Activated CD4-positive, alpha-beta T cell treated with anti-CD3 and anti-CD28 coated beads, Interleukin-2, amount 50 U/mL, for 4 hours (primary cell): Measurements from ENCODE around the gene ATP10B.
"Not testable (repeated sequence)": the region's sequence is repeated elsewhere in the genome, so short reads cannot be mapped to it uniquely, and the experiment has no call there.

Experiments used
- DNase-seq, 2 experiments: peaks; one replicate each; pipeline ENCODE4 v3.0.0-alpha.2; 2020

The ATP10B gene

GRCh38 chr5:160750938-160751657 is 100.9 kb downstream of the ATP10B start:
- no peak for DNase-seq

DNA sequence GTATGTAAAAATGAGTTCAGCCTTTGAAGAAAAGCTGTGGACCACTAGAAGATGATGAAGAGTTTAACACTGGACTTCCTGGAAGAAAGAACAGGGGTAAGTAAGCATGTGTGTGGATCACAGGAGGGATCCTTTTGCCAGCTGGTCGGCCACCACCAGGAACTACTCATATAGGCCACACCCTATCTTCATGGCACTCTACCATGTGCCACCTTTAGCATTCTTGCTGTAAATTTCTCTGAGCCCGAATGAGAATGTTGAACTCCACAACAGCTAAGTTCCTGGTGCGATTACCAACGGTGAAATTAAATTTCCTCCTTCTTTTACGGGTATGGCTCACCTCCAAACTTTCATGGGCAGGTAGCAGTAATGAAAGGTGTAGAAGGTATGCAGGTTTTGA is 102.3 kb downstream of the ATP10B start:
- DNase-seq, result no peak

- DNase-seq, result no peak
Measured at GRCh38 chr5:160749026-160749425, 103.0 kb downstream of the ATP10B start.

DNA sequence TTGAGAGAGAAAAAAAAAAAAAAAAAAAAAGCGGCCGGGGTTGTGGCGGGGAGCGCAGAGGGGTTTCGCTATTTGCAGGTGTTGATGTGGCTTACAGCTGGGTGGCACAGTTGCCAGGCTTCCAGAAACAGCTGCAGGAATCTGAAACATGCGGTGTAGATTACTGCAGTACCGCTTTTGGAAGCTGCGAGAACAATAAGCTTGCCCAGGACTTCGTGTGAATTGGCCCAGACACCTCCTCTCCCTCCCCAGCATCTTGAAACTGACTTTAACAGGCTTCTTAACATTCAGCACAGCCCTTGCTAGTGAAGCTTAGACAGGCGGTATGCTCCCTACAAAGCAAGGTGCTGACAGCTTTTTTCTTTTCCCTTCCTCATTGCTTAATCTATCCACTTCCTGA is 104.0 kb downstream of the ATP10B start:
- DNase-seq, result no peak

GRCh38 chr5:160747559-160747958 is 104.5 kb downstream of the ATP10B start:
- no peak for DNase-seq

DNA sequence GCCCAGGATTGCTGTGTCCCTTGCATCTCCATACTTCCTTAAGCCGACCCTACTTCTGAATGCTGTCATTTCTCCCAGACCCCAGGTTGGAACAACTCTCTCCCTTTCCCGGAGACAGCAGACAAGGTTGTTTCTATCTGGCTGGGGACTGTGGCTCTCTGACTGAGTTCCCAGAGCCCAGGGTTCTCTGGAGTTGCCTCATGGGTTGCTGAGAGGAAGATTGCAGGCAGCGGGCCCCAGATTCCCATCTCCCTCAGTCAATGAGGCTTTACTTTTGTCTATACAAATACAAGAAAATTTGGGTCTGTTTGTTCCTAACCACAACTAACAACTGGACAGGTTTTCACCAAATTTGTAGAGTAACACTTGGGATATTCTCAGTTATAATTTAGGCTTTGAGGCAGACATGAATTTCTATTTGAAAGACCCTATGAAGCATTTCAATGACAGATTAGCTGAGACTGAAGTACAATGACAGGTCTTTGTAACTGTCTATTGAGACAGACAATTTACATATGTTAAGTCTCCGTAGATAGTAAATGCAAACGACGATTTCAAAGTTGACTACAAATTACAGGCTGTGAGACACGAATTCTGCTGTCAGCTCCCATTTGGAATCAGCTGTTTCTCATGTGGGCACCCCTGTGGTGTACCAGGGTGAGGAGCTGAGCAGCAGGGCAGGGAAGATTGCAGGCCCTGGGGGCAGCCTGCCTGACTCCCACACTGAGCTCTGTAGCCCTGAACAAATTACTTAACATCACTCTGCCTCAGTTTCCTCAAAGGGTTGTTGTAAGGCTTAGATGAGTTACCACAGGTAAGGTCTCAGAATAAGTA is 107.5 kb downstream of the ATP10B start:
- DNase-seq, result no peak

- DNase-seq, result no peak
Measured at GRCh38 chr5:160743027-160743426, 109.0 kb downstream of the ATP10B start.

- no peak for DNase-seq
Measured at GRCh38 chr5:160742446-160742845, 109.6 kb downstream of the ATP10B start.

- no peak for DNase-seq
Measured at GRCh38 chr5:160727296-160727997, 124.6 kb downstream of the ATP10B start.

DNA sequence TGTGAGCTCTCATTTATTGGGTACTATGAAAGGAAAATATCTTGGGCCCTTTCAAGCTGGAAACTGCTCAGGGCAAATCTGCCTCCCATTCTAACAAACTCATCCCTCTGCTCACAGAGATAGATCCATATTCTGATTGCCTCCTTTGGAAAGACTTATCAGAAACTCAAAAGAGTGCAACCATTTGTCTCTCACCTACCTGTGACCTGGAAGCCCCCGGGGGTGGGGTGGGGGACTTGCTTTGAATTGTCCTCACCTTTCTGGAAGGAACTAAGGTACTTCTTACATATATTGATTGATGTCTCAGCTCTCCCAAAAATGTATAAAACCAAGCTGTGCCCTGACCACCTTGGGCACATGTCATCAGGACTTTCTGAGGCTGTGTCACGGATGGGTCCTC is 125.3 kb downstream of the ATP10B start:
- no peak for DNase-seq

DNA sequence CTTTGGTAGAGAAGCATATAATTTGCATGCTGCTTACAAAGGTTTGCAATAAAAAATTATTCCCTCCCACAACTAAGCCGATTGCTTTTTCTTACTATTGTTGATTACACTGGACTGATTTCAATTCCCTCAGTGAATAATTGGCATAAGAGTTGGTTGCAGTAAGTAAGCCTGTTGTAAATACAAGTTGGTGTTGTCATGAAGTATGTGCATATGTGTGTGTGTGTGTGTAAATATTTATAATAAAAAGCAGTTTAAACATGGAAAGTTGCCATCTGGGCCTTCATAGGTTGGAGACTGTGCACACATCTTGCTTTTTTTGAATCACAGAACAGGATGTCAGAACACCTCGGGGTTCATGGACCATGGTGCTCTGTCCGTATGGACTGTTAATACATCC is 131.2 kb downstream of the ATP10B start:
- no peak for DNase-seq

GRCh38 chr5:160715508-160715907 is 136.5 kb downstream of the ATP10B start:
- not testable (repeated sequence) for DNase-seq

DNA sequence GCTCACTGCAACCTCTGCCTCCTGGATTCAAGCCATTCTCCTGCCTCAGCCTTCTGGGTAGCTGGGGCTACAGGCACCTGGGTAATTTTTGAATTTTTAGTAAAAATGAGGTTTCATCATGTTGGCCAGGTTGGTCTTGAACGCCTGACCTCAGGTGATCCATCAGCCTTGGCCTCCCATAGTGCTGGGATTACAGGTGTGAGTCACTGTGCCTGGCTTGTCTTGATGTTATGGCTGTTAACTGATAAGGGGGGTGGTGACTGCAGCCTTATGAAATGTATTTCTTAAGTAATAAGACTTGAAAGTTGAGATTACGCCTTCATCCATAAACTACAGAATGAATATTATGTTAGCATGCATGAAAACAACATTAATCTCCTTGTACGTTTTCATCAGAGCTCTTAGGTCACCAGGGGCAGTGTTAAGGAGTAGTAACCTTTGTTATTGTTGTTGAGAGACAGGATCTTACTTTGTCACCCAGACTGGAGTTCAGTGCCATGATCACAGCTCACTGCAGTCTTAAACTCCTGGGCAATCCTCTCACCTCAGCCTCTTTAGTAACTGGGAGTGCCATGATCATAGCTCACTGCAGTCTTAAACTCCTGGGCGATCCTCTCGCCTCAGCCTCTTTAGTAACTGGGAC is 148.3 kb downstream of the ATP10B start:
- no peak for DNase-seq

DNA sequence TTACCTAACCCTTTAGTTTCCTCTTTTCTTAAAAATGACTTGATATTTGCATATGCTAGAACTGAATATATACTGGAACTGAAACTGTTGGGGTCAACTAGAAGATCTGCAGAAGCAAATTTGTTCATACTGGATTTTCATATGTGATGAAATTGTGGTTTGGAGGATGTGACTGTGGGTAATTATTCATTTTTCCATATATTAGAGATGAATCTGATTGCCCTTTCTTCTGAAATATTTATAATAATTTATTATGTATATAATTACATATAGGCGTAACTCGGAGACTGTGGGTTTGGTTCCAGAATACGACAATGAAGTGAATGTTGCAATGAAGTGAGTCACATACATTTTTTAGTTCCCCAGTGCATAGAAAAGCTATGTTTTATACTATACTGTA is 149.1 kb downstream of the ATP10B start:
- DNase-seq, result no peak

DNA sequence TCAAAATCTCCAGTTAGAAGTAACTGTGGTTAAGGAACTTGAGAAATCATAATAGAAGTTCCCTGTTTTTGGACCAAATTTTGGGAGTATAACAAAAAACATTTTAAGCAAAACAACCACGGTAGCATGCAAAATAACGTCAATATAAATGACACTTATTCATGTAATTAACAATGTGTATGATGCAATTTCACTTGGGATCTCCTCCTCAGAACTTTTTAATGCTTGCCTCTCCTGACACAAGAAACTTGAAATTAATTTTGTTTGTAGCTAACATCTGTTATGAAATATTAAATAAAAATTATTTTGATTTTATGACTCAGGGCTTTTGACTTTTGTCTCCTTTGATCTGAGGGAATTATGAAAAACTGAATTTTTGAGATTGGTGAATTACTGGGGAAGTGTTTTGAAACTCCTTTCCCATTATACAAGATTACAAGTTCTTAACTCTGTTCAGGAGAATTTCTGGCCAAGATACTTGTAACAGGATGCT is 149.7 kb downstream of the ATP10B start:
- DNase-seq, result no peak

DNA sequence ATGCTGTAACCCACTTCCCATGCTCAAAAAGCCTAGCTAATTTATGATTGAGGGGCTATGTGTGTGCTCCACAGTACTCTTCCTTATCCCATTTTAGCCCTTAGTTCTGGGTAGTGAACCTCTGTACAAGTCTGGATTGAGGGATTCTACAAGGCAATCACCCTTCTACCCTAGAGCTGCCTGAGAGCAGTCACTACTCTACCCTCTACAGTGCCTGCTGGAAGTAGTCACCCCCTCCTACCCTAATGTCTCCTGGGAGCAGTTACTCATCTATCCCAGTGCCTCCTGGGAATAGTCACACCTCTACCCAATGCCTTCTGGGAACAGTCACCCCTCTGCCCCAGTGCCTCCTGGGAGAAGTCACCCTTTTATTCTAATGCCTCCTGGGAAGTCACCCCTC is 150.6 kb downstream of the ATP10B start:
- no peak for DNase-seq

GRCh38 chr5:160699301-160699700 is 152.7 kb downstream of the ATP10B start:
- no peak for DNase-seq

DNA sequence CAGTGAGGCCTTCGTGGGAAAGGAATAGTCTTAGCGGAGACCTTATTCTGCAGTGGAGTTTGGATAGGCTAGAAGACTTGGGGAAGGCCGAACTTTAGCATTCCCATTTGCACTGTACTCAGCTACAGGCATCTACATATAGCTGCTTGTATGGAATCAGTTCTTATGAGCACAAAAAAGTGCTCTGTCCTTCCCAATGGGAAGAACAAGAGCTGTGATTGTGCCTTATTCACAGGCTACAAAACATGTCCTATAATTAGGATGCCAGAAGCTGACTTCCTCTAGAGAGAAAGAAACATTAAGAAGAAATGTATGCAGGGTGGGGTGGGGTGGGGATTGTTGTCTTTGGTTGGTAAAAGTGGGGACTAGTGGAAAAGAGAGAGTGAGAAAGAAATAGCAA is 154.7 kb downstream of the ATP10B start:
- no peak for DNase-seq

GRCh38 chr5:160694896-160695295 is 157.1 kb downstream of the ATP10B start:
- no peak for DNase-seq

DNA sequence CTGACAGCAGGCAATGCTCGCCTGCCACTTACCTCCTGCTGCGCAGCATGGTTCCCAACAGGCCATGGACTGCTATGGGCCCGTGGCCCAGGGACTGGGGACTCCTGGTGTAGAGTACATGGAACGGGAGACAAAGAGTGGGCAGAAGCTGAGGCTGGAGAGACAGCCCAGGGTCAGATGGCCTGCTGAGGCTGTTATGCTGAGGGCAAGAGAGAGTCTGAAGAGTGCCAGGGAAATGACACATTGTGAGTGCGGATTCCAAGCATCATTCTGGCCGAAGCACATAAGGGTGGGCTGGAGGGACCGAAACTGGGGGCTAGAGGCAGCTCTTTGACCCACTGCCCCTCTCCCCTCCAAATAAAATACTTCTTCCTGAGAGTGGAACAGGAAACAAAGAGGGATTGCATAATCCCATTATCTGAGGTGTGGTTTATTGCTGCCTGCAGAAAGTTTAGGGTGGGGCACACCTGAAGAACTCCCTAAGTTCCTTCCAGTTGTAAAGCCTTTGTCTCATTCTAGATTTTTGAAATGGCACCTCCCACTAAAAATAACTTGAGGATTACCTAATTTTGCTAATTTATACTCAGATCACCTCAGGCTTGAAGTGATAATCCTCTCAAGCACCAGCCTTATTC is 158.1 kb downstream of the ATP10B start:
- no peak for DNase-seq

GRCh38 chr5:160692271-160692670 is 159.7 kb downstream of the ATP10B start:
- DNase-seq, result no peak

DNA sequence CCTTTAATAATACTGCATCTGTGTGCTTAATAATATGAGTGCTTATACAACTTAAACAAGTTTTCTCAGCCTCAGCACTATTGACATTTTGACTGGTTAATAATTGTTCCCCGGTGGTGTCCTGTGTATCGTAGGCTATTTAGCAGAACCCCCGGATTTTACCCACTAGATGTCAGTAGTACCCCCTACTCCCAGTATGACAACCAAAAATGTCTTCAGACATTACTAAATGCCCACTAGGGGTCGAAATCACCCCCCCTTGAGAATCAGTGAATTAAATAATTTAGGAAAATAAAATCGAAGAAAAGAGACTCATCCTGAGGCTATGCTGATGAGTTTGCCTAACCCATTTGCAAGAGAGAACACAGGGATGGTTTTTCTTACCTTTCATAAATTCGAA is 166.3 kb downstream of the ATP10B start:
- DNase-seq, result no peak

GRCh38 chr5:160685219-160685618 is 166.8 kb downstream of the ATP10B start:
- DNase-seq, result no peak
